Measurements from ENCODE around the gene ISG20. TPM values are rescaled to one million over a fixed set of nuclear protein-coding genes. Genes with fewer than 3 reads are reported as not detected.
A peak's percentile ranks its signal among the peaks of the same experiment; 100 is the strongest.

ISG20 gene
- total and polyA plus RNA-seq, 2 donors (not counting 1 experiment from before 2014, with no cell fraction given) = 190 to 232 TPM

- CTCF ChIA-PET = interaction anchor here (0.6 kb wide), 1 partner anchor 21 kb away, joined by 3 read pairs; no protein-coding TSS in a partner anchor
- peaks cover 0 to 63% of the 10 kb centered on the region in 2 experiments for H3K36me3 ChIP-seq (replicated peaks in 1 of 2; ENCODE audit: control extremely low read depth in 1 of 2, control insufficient read depth in 1 of 2, extremely low read depth in 1 of 2, insufficient read depth in 2 of 2, low read length in 1 of 2)
- H3K4me1 ChIP-seq (ENCODE audit: control insufficient read depth in 2 of 2, insufficient read depth in 2 of 2, low read length in 2 of 2) = peaks cover 80 to 87% of the 10 kb centered on the region in 2 donors
- POLR2A ChIA-PET = no interaction called here
- intact Hi-C loops (cut with micrococcal nuclease) = no loop called here
- no CpG with 5 or more reads among the region's 1 CpG for WGBS (ENCODE audit: insufficient coverage)
- Mint-ChIP-seq H3K4me3 (peak overlapping the region; percentile 27), H3K4me1 (peaks cover 85% of the 10 kb centered on the region), H3K27me3 (no peaks in the 10 kb centered on the region), H3K9me3 (ENCODE audit: insufficient read depth) (no peaks in the 10 kb centered on the region), H3K27ac (peak overlapping the region; percentile 96)
- DNase-seq (no peak), ATAC-seq (ENCODE audit: low read depth) (no peak)
- no peaks in the 10 kb centered on the region for H3K27me3 ChIP-seq (replicated peaks in 1 of 4; ENCODE audit: control extremely low read depth in 1 of 4, control insufficient read depth in 3 of 4, insufficient read depth in 4 of 4, low read length in 3 of 4)
- peaks cover 79% of the 10 kb centered on the region for H3K79me2 ChIP-seq (ENCODE audit: control insufficient read depth, insufficient read depth, low read length)
- peak overlapping the region; percentile 7 to 91 for H3K27ac ChIP-seq (ENCODE audit: low read length in 2 of 2)
- TF ChIP-seq CTCF (IDR thresholded peaks at IDR 0.05) = no peak
- TF ChIP-seq EZH2 (IDR thresholded peaks at IDR 0.05; ENCODE audit: borderline replicate concordance, insufficient read depth, low read depth, low read length, poor library complexity, severe bottlenecking) = no peak
- no peak overlapping the region for H2AFZ ChIP-seq (ENCODE audit: insufficient read depth, low read depth, low read length, poor library complexity, severe bottlenecking)
- no peak overlapping the region for H3K4me3 ChIP-seq (ENCODE audit: control extremely low read depth in 1 of 5, extremely low read depth in 1 of 5, insufficient read depth in 1 of 5, low read depth in 2 of 5, low read length in 4 of 5)
- peaks cover 9% of the 10 kb centered on the region for H4K20me1 ChIP-seq (ENCODE audit: control insufficient read depth, insufficient read depth, low read length, poor library complexity, severe bottlenecking)
- no peaks in the 10 kb centered on the region for H3K9me3 ChIP-seq (ENCODE audit: control extremely low read depth in 1 of 3, control insufficient read depth in 2 of 3, insufficient read depth in 1 of 3, low read length in 2 of 3)
- H3K4me2 ChIP-seq (replicated peaks; ENCODE audit: low read depth, low read length, poor library complexity, severe bottlenecking) = peak overlapping the region; percentile 39
- H3K9ac ChIP-seq (ENCODE audit: low read length) = no peak overlapping the region
These were observed 7.2 kb downstream of the ISG20 start for GRCh38 chr15:88646088-88646405.

- peak overlapping the region; percentile 96 for H3K27ac Mint-ChIP-seq
- ATAC-seq (ENCODE audit: low read depth) (no peak), DNase-seq (no peak)
- H3K27ac ChIP-seq (ENCODE audit: low read length in 2 of 2) = peak overlapping the region; percentile 76 to 91
- H3K9me3 ChIP-seq (ENCODE audit: control extremely low read depth in 1 of 3, control insufficient read depth in 2 of 3, insufficient read depth in 1 of 3, low read length in 2 of 3) = no peaks in the 10 kb centered on the region
- H4K20me1 ChIP-seq (ENCODE audit: control insufficient read depth, insufficient read depth, low read length, poor library complexity, severe bottlenecking) = peaks cover 9% of the 10 kb centered on the region
- H3K9me3 Mint-ChIP-seq (ENCODE audit: insufficient read depth) = no peaks in the 10 kb centered on the region
- intact Hi-C loops (cut with micrococcal nuclease) = no loop called here
- H3K27me3 Mint-ChIP-seq = no peaks in the 10 kb centered on the region
- no peak overlapping the region for H2AFZ ChIP-seq (ENCODE audit: insufficient read depth, low read depth, low read length, poor library complexity, severe bottlenecking)
- peak overlapping the region; percentile 73 for H3K4me2 ChIP-seq (replicated peaks; ENCODE audit: low read depth, low read length, poor library complexity, severe bottlenecking)
- H3K79me2 ChIP-seq (ENCODE audit: control insufficient read depth, insufficient read depth, low read length) = peaks cover 81% of the 10 kb centered on the region
- no peak overlapping the region for H3K4me3 ChIP-seq (ENCODE audit: control extremely low read depth in 1 of 5, extremely low read depth in 1 of 5, insufficient read depth in 1 of 5, low read depth in 2 of 5, low read length in 4 of 5)
- CTCF ChIA-PET = interaction anchor here (1.2 to 2.3 kb wide), 3 partner anchors 8 to 187 kb away, joined by 3 to 15 read pairs (median 11); partner anchors contain the start of gene ISG20
- no peak overlapping the region for H3K9ac ChIP-seq (ENCODE audit: low read length)
- H3K36me3 ChIP-seq (replicated peaks in 1 of 2; ENCODE audit: control extremely low read depth in 1 of 2, control insufficient read depth in 1 of 2, extremely low read depth in 1 of 2, insufficient read depth in 2 of 2, low read length in 1 of 2) = peaks cover 0 to 67% of the 10 kb centered on the region in 2 experiments
- TF ChIP-seq EZH2 (IDR thresholded peaks at IDR 0.05; ENCODE audit: borderline replicate concordance, insufficient read depth, low read depth, low read length, poor library complexity, severe bottlenecking) = no peak
- no peak for TF ChIP-seq CTCF (IDR thresholded peaks at IDR 0.05)
- WGBS (ENCODE audit: insufficient coverage) = 100% methylated on average over 2 of the region's 5 CpGs
- POLR2A ChIA-PET = interaction anchor here (1.1 to 2.3 kb wide), 2 partner anchors 9 to 10 kb away, joined by 3 to 5 read pairs; no protein-coding TSS in a partner anchor
- no peaks in the 10 kb centered on the region for H3K27me3 ChIP-seq (replicated peaks in 1 of 4; ENCODE audit: control extremely low read depth in 1 of 4, control insufficient read depth in 3 of 4, insufficient read depth in 4 of 4, low read length in 3 of 4)
- peaks cover 85% of the 10 kb centered on the region for H3K4me1 Mint-ChIP-seq
- H3K4me1 ChIP-seq (ENCODE audit: control insufficient read depth in 2 of 2, insufficient read depth in 2 of 2, low read length in 2 of 2) = peaks cover 83 to 87% of the 10 kb centered on the region in 2 donors
- peak overlapping the region; percentile 72 for H3K4me3 Mint-ChIP-seq
These were observed 8.1 kb downstream of the ISG20 start for GRCh38 chr15:88646951-88647350.

Data from B cell (primary cell).